ENCODE measurements around the gene SMIM7.
"Not testable (repeated sequence)": the region's sequence is repeated elsewhere in the genome, so short reads cannot be mapped to it uniquely, and the experiment has no call there.

SMIM7 gene

GRCh38 chr19:16654140-16654539 is 5.8 kb downstream of the SMIM7 start:
- no peak for TF ChIP-seq CTCF (IDR thresholded peaks at IDR 0.05; ENCODE audit: insufficient read depth, low read length, poor library complexity, severe bottlenecking)
- Histone ChIP-seq H3K4me3 (replicated peaks; ENCODE audit: low read depth, low read length) (no peak overlapping the region), H3K27me3 (replicated peaks; ENCODE audit: control insufficient read depth, insufficient read depth, low read length) (no peaks in the 10 kb centered on the region), H3K36me3 (ENCODE audit: control insufficient read depth, insufficient read depth, low read length) (peaks cover 35% of the 10 kb centered on the region)
- no peak for DNase-seq (ENCODE audit: extremely low read depth, insufficient read length)

GRCh38 chr19:16652854-16653253 is 7.1 kb downstream of the SMIM7 start:
- Histone ChIP-seq H3K36me3 (ENCODE audit: control insufficient read depth, insufficient read depth, low read length) (peaks cover 30% of the 10 kb centered on the region), H3K4me3 (replicated peaks; ENCODE audit: low read depth, low read length) (no peak overlapping the region), H3K27me3 (replicated peaks; ENCODE audit: control insufficient read depth, insufficient read depth, low read length) (no peaks in the 10 kb centered on the region)
- no peak for DNase-seq (ENCODE audit: extremely low read depth, insufficient read length)
- no peak for TF ChIP-seq CTCF (IDR thresholded peaks at IDR 0.05; ENCODE audit: insufficient read depth, low read length, poor library complexity, severe bottlenecking)

GRCh38 chr19:16651421-16652188 is 8.3 kb downstream of the SMIM7 start:
- DNase-seq (ENCODE audit: extremely low read depth, insufficient read length); H3K27me3 ChIP-seq (replicated peaks; ENCODE audit: control insufficient read depth, insufficient read depth, low read length); H3K4me3 ChIP-seq (replicated peaks; ENCODE audit: low read depth, low read length): not testable (repeated sequence)
- H3K36me3 ChIP-seq (ENCODE audit: control insufficient read depth, insufficient read depth, low read length): peaks cover 24% of the 10 kb centered on the region

- TF ChIP-seq CTCF (IDR thresholded peaks at IDR 0.05; ENCODE audit: insufficient read depth, low read length, poor library complexity, severe bottlenecking): no peak
- no peak overlapping the region for H3K4me3 ChIP-seq (replicated peaks; ENCODE audit: low read depth, low read length)
- no peaks in the 10 kb centered on the region for H3K27me3 ChIP-seq (replicated peaks; ENCODE audit: control insufficient read depth, insufficient read depth, low read length)
- DNase-seq (ENCODE audit: extremely low read depth, insufficient read length): no peak
- H3K36me3 ChIP-seq (ENCODE audit: control insufficient read depth, insufficient read depth, low read length): peaks cover 23% of the 10 kb centered on the region
Measured at GRCh38 chr19:16650821-16651220, 9.1 kb downstream of the SMIM7 start.

- no peak for TF ChIP-seq CTCF (IDR thresholded peaks at IDR 0.05; ENCODE audit: insufficient read depth, low read length, poor library complexity, severe bottlenecking)
- Histone ChIP-seq H3K4me3 (replicated peaks; ENCODE audit: low read depth, low read length) (no peak overlapping the region), H3K27me3 (replicated peaks; ENCODE audit: control insufficient read depth, insufficient read depth, low read length) (no peaks in the 10 kb centered on the region), H3K36me3 (ENCODE audit: control insufficient read depth, insufficient read depth, low read length) (peaks cover 20% of the 10 kb centered on the region)
- DNase-seq (ENCODE audit: extremely low read depth, insufficient read length): no peak
Measured at GRCh38 chr19:16649734-16650133, 10.2 kb downstream of the SMIM7 start.

GRCh38 chr19:16645140-16645539 is 14.8 kb downstream of the SMIM7 start:
- H3K36me3 ChIP-seq (ENCODE audit: control insufficient read depth, insufficient read depth, low read length): peaks cover 20% of the 10 kb centered on the region
- no peak overlapping the region for H3K4me3 ChIP-seq (replicated peaks; ENCODE audit: low read depth, low read length)
- TF ChIP-seq CTCF (IDR thresholded peaks at IDR 0.05; ENCODE audit: insufficient read depth, low read length, poor library complexity, severe bottlenecking): no peak
- no peaks in the 10 kb centered on the region for H3K27me3 ChIP-seq (replicated peaks; ENCODE audit: control insufficient read depth, insufficient read depth, low read length)
- DNase-seq (ENCODE audit: extremely low read depth, insufficient read length): no peak

All from GM06990 (cell line).